NOMO-1 (cell line): ENCODE results near the gene OPALIN.

ENCODE experiments used
- DNase-seq, 2 experiments: peaks; one replicate each; lab custom pipeline; 2025; ENCODE audit not compliant: unreplicated experiment in 2 of 2; lab: John Stamatoyannopoulos, UW

Gene OPALIN

GRCh38 chr10:96306516-96306915 lies 52.3 kb downstream of the OPALIN start:
- no peak for DNase-seq

GRCh38 chr10:96305019-96305418 lies 53.8 kb downstream of the OPALIN start:
- DNase-seq: no peak

GRCh38 chr10:96304230-96304629 lies 54.6 kb downstream of the OPALIN start, which contains the start of gene DNTT:
Gene DNTT, plus strand, starts transcription at chr10:96304434. Its CDS starts 64 bp downstream, at chr10:96304498.
- DNase-seq: no peak

GRCh38 chr10:96301616-96302015 lies 57.2 kb downstream of the OPALIN start:
- no peak for DNase-seq

GRCh38 chr10:96299383-96299782 lies 59.4 kb downstream of the OPALIN start:
- no peak for DNase-seq

- no peak for DNase-seq
Observed at GRCh38 chr10:96298362-96298761, 60.4 kb downstream of the OPALIN start.

- DNase-seq: no peak
Observed at GRCh38 chr10:96297486-96297885, 61.3 kb downstream of the OPALIN start.

- DNase-seq: no peak
Observed at GRCh38 chr10:96295475-96295874, 63.3 kb downstream of the OPALIN start.
